Trophoblast cell (in vitro differentiated cells and primary cell): ENCODE data around the gene MYCL.

Source experiments
- DNase-seq, 2 donors: peaks; one replicate each; pipeline ENCODE4 v3.0.0-alpha.2; 2016
- H2AFZ ChIP-seq: 2 replicates; pipeline ENCODE4 v1.6.1; 2013; ENCODE audit warnings: low read length, moderate library complexity, mild to moderate bottlenecking; ENCODE audit not compliant: insufficient read depth, poor library complexity
- H2AK5ac ChIP-seq: 2 replicates; pipeline ENCODE4 v1.6.1; 2013; ENCODE audit warnings: mild to moderate bottlenecking, low read length
- H2BK120ac ChIP-seq: 2 replicates; pipeline ENCODE4 v1.6.1; 2013; ENCODE audit warnings: low read length, mild to moderate bottlenecking, moderate library complexity; ENCODE audit not compliant: insufficient read depth, poor library complexity
- H2BK12ac ChIP-seq: 2 replicates; pipeline ENCODE4 v1.6.1; 2013; ENCODE audit warnings: mild to moderate bottlenecking, low read length, moderate library complexity
- H2BK5ac ChIP-seq: 2 replicates; pipeline ENCODE4 v1.6.1; 2013; ENCODE audit warnings: low read length, low read depth, moderate library complexity, mild to moderate bottlenecking; ENCODE audit not compliant: poor library complexity
- H3K14ac ChIP-seq: 2 replicates; pipeline ENCODE4 v1.6.1; 2013; ENCODE audit warnings: mild to moderate bottlenecking, low read length
- H3K18ac ChIP-seq: 2 replicates; pipeline ENCODE4 v1.6.1; 2013; ENCODE audit warnings: mild to moderate bottlenecking, low read length
- H3K23ac ChIP-seq: 2 replicates; pipeline ENCODE4 v1.6.1; 2013; ENCODE audit warnings: low read length
- H3K27ac ChIP-seq: 2 replicates; pipeline ENCODE4 v1.5.1; 2013; ENCODE audit warnings: low read depth, mild to moderate bottlenecking, inconsistent platforms, low read length, moderate library complexity
- H3K27me3 ChIP-seq: 2 replicates; pipeline ENCODE4 v1.6.1; 2013; ENCODE audit warnings: inconsistent platforms, mild to moderate bottlenecking, low read length, moderate library complexity; ENCODE audit not compliant: insufficient read depth
- H3K36me3 ChIP-seq, 2 experiments: 1 replicate in 1 of 2; 2 replicates in 1 of 2; pipeline ENCODE4 v1.6.1; 2013; ENCODE audit warnings: low read length in 2 of 2, mild to moderate bottlenecking in 2 of 2, moderate library complexity in 1 of 2; ENCODE audit not compliant: insufficient read depth in 2 of 2, control insufficient read depth in 1 of 2
- H3K4ac ChIP-seq: 2 replicates; pipeline ENCODE4 v1.6.1; 2013; ENCODE audit warnings: low read depth, mild to moderate bottlenecking, low read length, moderate library complexity
- H3K4me1 ChIP-seq, 2 experiments: 1 replicate in 1 of 2; 2 replicates in 1 of 2; pipeline ENCODE4 v1.6.1; 2013; ENCODE audit warnings: low read length in 2 of 2, mild to moderate bottlenecking in 2 of 2, moderate library complexity in 1 of 2; ENCODE audit not compliant: insufficient read depth in 2 of 2, control insufficient read depth in 1 of 2
- H3K4me2 ChIP-seq: 2 replicates; pipeline ENCODE4 v1.6.1; 2013; ENCODE audit warnings: inconsistent platforms, mild to moderate bottlenecking, low read length, moderate library complexity
- H3K4me3 ChIP-seq: 2 replicates; pipeline ENCODE4 v1.5.1; 2013; ENCODE audit warnings: mild to moderate bottlenecking, low read depth, low read length, inconsistent platforms
- H3K79me1 ChIP-seq: one replicate; pipeline ENCODE4 v1.6.1; 2013; ENCODE audit warnings: low read length
- H3K79me2 ChIP-seq: 2 replicates; pipeline ENCODE4 v1.6.1; 2013; ENCODE audit warnings: low read length, mild to moderate bottlenecking; ENCODE audit not compliant: control insufficient read depth, insufficient read depth, poor library complexity
- H3K9ac ChIP-seq: 2 replicates; pipeline ENCODE4 v1.6.1; 2013; ENCODE audit warnings: mild to moderate bottlenecking, low read length
- H3K9me3 ChIP-seq: 2 replicates; pipeline ENCODE4 v1.6.1; 2013; ENCODE audit warnings: low read depth, mild to moderate bottlenecking, control low read depth, inconsistent platforms, low read length; ENCODE audit not compliant: insufficient read depth
- H4K12ac ChIP-seq: 2 replicates; pipeline ENCODE4 v1.6.1; 2013; ENCODE audit warnings: low read depth, mild to moderate bottlenecking, low read length, moderate library complexity
- H4K8ac ChIP-seq: 2 replicates; pipeline ENCODE4 v1.6.1; 2013; ENCODE audit warnings: low read depth, mild to moderate bottlenecking, low read length, moderate library complexity
- H4K91ac ChIP-seq: one replicate; pipeline ENCODE4 v1.6.1; 2013; ENCODE audit warnings: low read depth, mild to moderate bottlenecking, low read length, moderate library complexity
- WGBS: extraction: QIAGEN DNeasy Blood & Tissue Kit; methylation state at CpG from one replicate; pipeline ENCODE4 v1.1.7; 2013; ENCODE audit warnings: missing lambda C conversion rate; ENCODE audit not compliant: insufficient read length, insufficient coverage; ENCODE audit errors: extremely low coverage; 5-methylcytosine and 5-hydroxymethylcytosine counted together

Gene MYCL

DNA sequence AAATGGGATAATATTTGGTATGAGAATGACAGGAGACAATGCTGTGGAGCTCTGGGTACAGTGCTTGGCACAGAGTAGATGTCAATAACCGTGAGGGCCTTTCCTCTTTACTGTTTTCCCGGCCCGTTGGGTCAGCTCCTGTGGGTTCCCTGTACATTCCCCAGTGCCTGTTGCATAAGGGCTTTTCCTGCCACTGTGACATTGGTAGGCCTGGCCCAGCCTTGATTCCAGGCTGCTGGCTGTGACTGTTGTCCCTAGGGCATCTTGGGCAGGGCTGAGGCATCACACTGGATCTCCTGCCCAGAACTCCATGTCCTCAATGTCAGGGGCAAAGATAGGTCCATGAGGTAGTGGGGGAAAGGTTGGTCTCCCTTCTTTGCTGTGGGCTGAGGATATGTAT, 25.8 kb upstream of the MYCL start:
- no peak overlapping the region for H3K18ac ChIP-seq
- no peak overlapping the region for H3K4ac ChIP-seq
- H4K8ac ChIP-seq: no peak overlapping the region
- no peak overlapping the region for H2BK120ac ChIP-seq
- no peak overlapping the region for H2AFZ ChIP-seq
- H2BK5ac ChIP-seq: no peak overlapping the region
- no peak overlapping the region for H3K4me3 ChIP-seq
- H3K23ac ChIP-seq: no peak overlapping the region
- peaks cover under 1% of the 10 kb centered on the region for H3K27me3 ChIP-seq
- no peak overlapping the region for H4K91ac ChIP-seq
- H3K14ac ChIP-seq: no peak overlapping the region
- H3K36me3 ChIP-seq: no peaks in the 10 kb centered on the region
- WGBS: no CpG with 5 or more reads among the region's 3 CpGs
- H3K9ac ChIP-seq: no peak overlapping the region
- no peaks in the 10 kb centered on the region for H3K4me1 ChIP-seq
- H3K9me3 ChIP-seq: no peaks in the 10 kb centered on the region
- no peak overlapping the region for H4K12ac ChIP-seq
- H3K27ac ChIP-seq: no peak overlapping the region
- H3K79me1 ChIP-seq: no peaks in the 10 kb centered on the region
- H3K79me2 ChIP-seq: no peaks in the 10 kb centered on the region
- no peak overlapping the region for H2AK5ac ChIP-seq
- DNase-seq: peak in 1 of 2 donors; percentile 30
- H2BK12ac ChIP-seq: no peak overlapping the region
- H3K4me2 ChIP-seq: no peak overlapping the region

DNA sequence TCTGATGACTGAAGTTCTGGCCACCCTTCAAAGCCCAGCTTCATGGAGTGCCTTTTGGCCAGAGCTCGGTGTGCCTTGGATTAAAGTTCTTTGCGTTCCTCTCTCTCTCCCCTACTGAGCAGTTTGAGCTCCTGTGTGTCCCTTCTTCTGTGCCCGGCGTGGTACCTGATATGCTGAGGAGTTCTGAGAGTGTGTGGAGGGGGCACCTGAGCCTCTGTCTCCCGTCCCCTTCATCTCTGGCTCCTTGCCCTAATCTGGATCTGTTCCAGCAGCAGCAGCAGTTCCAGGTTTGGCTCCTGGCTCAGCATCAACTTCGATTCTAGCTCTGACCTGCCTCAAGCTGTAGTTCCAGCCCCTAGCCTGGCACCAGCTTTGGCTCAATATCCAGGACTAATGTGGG, 25.1 kb upstream of the MYCL start:
- no peaks in the 10 kb centered on the region for H3K79me1 ChIP-seq
- no peak overlapping the region for H3K27ac ChIP-seq
- no peaks in the 10 kb centered on the region for H3K36me3 ChIP-seq
- H3K79me2 ChIP-seq: no peaks in the 10 kb centered on the region
- H4K8ac ChIP-seq: no peak overlapping the region
- H3K4ac ChIP-seq: no peak overlapping the region
- no peak overlapping the region for H3K14ac ChIP-seq
- H3K9me3 ChIP-seq: no peaks in the 10 kb centered on the region
- H4K91ac ChIP-seq: no peak overlapping the region
- no peaks in the 10 kb centered on the region for H3K4me1 ChIP-seq
- H3K27me3 ChIP-seq: peaks cover 7% of the 10 kb centered on the region
- no peak overlapping the region for H3K9ac ChIP-seq
- H2BK5ac ChIP-seq: no peak overlapping the region
- no peak overlapping the region for H3K4me2 ChIP-seq
- H3K18ac ChIP-seq: no peak overlapping the region
- no peak overlapping the region for H2BK12ac ChIP-seq
- H2AFZ ChIP-seq: no peak overlapping the region
- no peak overlapping the region for H3K4me3 ChIP-seq
- H4K12ac ChIP-seq: no peak overlapping the region
- WGBS: no CpG with 5 or more reads among the region's 6 CpGs
- no peak for DNase-seq
- H2BK120ac ChIP-seq: no peak overlapping the region
- no peak overlapping the region for H3K23ac ChIP-seq
- H2AK5ac ChIP-seq: no peak overlapping the region

DNA sequence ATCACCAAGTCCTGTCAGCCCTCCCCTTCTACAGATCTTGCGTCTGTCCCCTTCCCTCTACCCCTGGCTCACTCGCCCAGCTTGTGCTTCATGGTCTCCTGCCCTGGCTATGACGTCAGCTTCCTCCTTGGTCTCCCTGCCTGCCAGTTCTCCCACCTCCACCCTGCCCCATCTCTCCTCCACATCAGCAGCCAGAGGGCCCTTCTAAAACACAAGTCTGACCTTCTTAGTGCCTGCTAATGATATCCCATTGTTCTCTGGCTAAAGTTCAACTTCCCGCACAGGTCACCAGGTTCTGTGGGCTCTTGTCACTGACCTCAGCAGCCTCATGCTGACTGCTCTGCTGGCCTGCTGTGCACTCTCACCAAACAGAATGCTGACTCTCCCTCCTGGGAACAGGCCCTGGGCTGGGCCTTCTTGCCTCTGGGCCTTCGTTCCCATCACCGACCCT, 24.7 kb upstream of the MYCL start:
- Histone ChIP-seq H4K91ac (no peak overlapping the region), H3K23ac (no peak overlapping the region), H3K27ac (no peak overlapping the region), H3K4me2 (no peak overlapping the region), H3K79me1 (no peaks in the 10 kb centered on the region), H3K27me3 (peaks cover 12% of the 10 kb centered on the region), H3K14ac (no peak overlapping the region), H2AFZ (no peak overlapping the region), H3K4me1 (no peaks in the 10 kb centered on the region), H3K18ac (no peak overlapping the region), H2BK12ac (no peak overlapping the region), H2BK120ac (no peak overlapping the region), H3K4ac (no peak overlapping the region), H3K79me2 (no peaks in the 10 kb centered on the region), H2AK5ac (no peak overlapping the region), H3K9me3 (no peaks in the 10 kb centered on the region), H4K8ac (no peak overlapping the region), H3K36me3 (no peaks in the 10 kb centered on the region), H4K12ac (no peak overlapping the region), H3K9ac (no peak overlapping the region), H2BK5ac (no peak overlapping the region), H3K4me3 (no peak overlapping the region)
- WGBS: no CpG with 5 or more reads among the region's 6 CpGs
- DNase-seq: no peak

DNA sequence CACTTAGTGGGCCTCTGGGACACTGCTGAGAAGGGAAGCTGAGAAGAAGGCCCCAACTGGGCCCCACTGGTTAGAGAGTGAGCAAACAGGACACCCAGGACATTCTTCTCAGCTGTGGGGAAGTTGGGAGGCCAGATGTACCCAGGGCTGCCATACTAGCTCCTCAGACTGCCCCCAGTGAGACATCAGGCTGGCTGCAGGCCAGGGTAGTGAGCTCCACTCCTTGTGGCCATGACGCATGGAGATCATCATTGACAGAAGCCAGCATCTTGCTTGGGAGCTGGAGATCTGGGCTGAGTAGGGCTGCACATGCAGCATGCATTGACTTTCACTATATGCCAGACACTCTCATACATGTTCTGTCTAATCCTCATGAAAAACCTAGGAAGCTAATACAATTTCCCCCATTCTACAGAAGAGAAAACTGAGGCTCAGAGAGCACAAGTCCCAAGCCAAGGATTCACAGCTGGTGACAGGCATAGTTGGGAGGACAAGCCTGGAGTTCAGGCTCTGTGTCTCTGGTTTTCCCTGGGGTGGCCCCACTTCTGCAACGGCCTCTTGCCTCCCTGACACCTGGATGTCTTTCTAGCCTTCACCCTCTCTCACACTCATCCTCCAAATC, 24.1 kb upstream of the MYCL start:
- H2BK5ac ChIP-seq: no peak overlapping the region
- no peaks in the 10 kb centered on the region for H3K9me3 ChIP-seq
- peaks cover 14% of the 10 kb centered on the region for H3K27me3 ChIP-seq
- H4K8ac ChIP-seq: no peak overlapping the region
- H3K27ac ChIP-seq: no peak overlapping the region
- no peak overlapping the region for H2BK12ac ChIP-seq
- H2BK120ac ChIP-seq: no peak overlapping the region
- H3K4me1 ChIP-seq: no peaks in the 10 kb centered on the region
- H3K4me2 ChIP-seq: no peak overlapping the region
- H3K4ac ChIP-seq: no peak overlapping the region
- H3K14ac ChIP-seq: no peak overlapping the region
- no peak overlapping the region for H2AK5ac ChIP-seq
- no peak overlapping the region for H3K9ac ChIP-seq
- H3K4me3 ChIP-seq: no peak overlapping the region
- no peak overlapping the region for H4K12ac ChIP-seq
- no peaks in the 10 kb centered on the region for H3K79me2 ChIP-seq
- H3K36me3 ChIP-seq: no peaks in the 10 kb centered on the region
- no peak overlapping the region for H3K18ac ChIP-seq
- DNase-seq: no peak
- H4K91ac ChIP-seq: no peak overlapping the region
- WGBS: no CpG with 5 or more reads among the region's 2 CpGs
- H3K23ac ChIP-seq: no peak overlapping the region
- H3K79me1 ChIP-seq: no peaks in the 10 kb centered on the region
- H2AFZ ChIP-seq: no peak overlapping the region
